Nephron (organoid): ENCODE data around the gene SIAH1.
"Not testable (repeated sequence)": the region's sequence is repeated elsewhere in the genome, so short reads cannot be mapped to it uniquely, and the experiment has no call there.

Experiments used
- H3K27ac Mint-ChIP-seq, 3 experiments: 2 replicates each; pipeline ENCODE4 v1.8.0; 2020; ENCODE audit warnings: mixed read lengths in 3 of 3, mild to moderate bottlenecking in 2 of 3, moderate library complexity in 1 of 3
- H3K27me3 Mint-ChIP-seq: 2 replicates; pipeline ENCODE4 v1.8.0; 2021; ENCODE audit warnings: low read depth, mild to moderate bottlenecking, moderate library complexity, mixed read lengths
- H3K36me3 Mint-ChIP-seq: 2 replicates; pipeline ENCODE4 v1.8.0; 2020; ENCODE audit warnings: low read depth, mixed read lengths
- H3K4me1 Mint-ChIP-seq: 2 replicates; pipeline ENCODE4 v1.8.0; 2020; ENCODE audit warnings: mixed read lengths
- H3K4me3 Mint-ChIP-seq, 3 experiments: 2 replicates each; pipeline ENCODE4 v1.8.0; 2020; ENCODE audit warnings: mild to moderate bottlenecking in 3 of 3, mixed read lengths in 3 of 3, moderate library complexity in 2 of 3
- H3K9me3 Mint-ChIP-seq: 2 replicates; pipeline ENCODE4 v1.8.0; 2020; ENCODE audit warnings: mixed read lengths
- TF ChIP-seq, protein P1 (sequence below), 3 experiments: fragments of 200-600 bp; sonication (generic); IDR thresholded peaks; one replicate each; pipeline ENCODE4 v1.5.0; 2021; ENCODE audit warnings: antibody characterized with exemption in 3 of 3; ENCODE audit not compliant: unreplicated experiment in 3 of 3

SIAH1 gene

GRCh38 chr16:48432136-48432535 is 46.9 kb upstream of the SIAH1 start:
- H3K27me3 Mint-ChIP-seq: no peaks in the 10 kb centered on the region
- TF ChIP-seq, protein P1, sequence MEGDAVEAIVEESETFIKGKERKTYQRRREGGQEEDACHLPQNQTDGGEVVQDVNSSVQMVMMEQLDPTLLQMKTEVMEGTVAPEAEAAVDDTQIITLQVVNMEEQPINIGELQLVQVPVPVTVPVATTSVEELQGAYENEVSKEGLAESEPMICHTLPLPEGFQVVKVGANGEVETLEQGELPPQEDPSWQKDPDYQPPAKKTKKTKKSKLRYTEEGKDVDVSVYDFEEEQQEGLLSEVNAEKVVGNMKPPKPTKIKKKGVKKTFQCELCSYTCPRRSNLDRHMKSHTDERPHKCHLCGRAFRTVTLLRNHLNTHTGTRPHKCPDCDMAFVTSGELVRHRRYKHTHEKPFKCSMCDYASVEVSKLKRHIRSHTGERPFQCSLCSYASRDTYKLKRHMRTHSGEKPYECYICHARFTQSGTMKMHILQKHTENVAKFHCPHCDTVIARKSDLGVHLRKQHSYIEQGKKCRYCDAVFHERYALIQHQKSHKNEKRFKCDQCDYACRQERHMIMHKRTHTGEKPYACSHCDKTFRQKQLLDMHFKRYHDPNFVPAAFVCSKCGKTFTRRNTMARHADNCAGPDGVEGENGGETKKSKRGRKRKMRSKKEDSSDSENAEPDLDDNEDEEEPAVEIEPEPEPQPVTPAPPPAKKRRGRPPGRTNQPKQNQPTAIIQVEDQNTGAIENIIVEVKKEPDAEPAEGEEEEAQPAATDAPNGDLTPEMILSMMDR (IDR thresholded peaks at IDR 0.05; ENCODE audit: unreplicated experiment in 3 of 3): no peak
- H3K9me3 Mint-ChIP-seq: peaks cover 2% of the 10 kb centered on the region
- H3K4me3 Mint-ChIP-seq: no peak overlapping the region
- H3K27ac Mint-ChIP-seq: no peak overlapping the region
- H3K36me3 Mint-ChIP-seq: no peaks in the 10 kb centered on the region
- peaks cover 8% of the 10 kb centered on the region for H3K4me1 Mint-ChIP-seq

GRCh38 chr16:48430890-48431289 is 45.7 kb upstream of the SIAH1 start:
- H3K36me3 Mint-ChIP-seq: no peaks in the 10 kb centered on the region
- no peak overlapping the region for H3K27ac Mint-ChIP-seq
- TF ChIP-seq, protein P1 (IDR thresholded peaks at IDR 0.05; ENCODE audit: unreplicated experiment in 3 of 3): no peak
- no peak overlapping the region for H3K4me3 Mint-ChIP-seq
- peaks cover 5% of the 10 kb centered on the region for H3K4me1 Mint-ChIP-seq
- H3K27me3 Mint-ChIP-seq: peaks cover 3% of the 10 kb centered on the region
- peaks cover 2% of the 10 kb centered on the region for H3K9me3 Mint-ChIP-seq

GRCh38 chr16:48426244-48427141 is 41.3 kb upstream of the SIAH1 start:
- Mint-ChIP-seq H3K4me3 (no peak overlapping the region), H3K4me1 (no peaks in the 10 kb centered on the region), H3K36me3 (no peaks in the 10 kb centered on the region), H3K27ac (no peak overlapping the region), H3K27me3 (peaks cover 3% of the 10 kb centered on the region), H3K9me3 (peaks cover 2% of the 10 kb centered on the region)
- TF ChIP-seq, protein P1 (IDR thresholded peaks at IDR 0.05; ENCODE audit: unreplicated experiment in 3 of 3): no peak

GRCh38 chr16:48422537-48422936 is 37.3 kb upstream of the SIAH1 start:
- H3K4me1 Mint-ChIP-seq: no peaks in the 10 kb centered on the region
- H3K27me3 Mint-ChIP-seq: peaks cover 3% of the 10 kb centered on the region
- H3K27ac Mint-ChIP-seq: no peak overlapping the region
- no peak overlapping the region for H3K4me3 Mint-ChIP-seq
- TF ChIP-seq, protein P1 (IDR thresholded peaks at IDR 0.05; ENCODE audit: unreplicated experiment in 3 of 3): no peak
- H3K9me3 Mint-ChIP-seq: no peaks in the 10 kb centered on the region
- no peaks in the 10 kb centered on the region for H3K36me3 Mint-ChIP-seq

DNA sequence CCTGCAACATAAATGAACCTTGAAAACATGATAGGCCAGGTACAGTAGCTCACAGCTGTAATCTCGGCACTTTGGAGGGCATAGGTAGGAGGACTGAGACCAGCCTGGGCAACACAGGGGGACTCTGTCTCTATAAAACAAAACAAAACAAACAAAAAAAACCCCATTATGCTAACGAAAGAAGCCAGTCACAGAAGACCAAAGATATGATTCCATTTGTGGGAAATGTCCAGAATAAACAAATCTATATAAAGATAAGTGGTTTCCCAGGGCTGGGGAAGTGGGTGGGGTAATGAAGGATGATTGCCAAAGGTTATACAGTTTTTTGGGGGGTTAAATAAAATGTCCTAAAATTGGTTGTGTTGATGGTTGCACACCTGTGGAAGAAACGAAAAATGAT is 36.5 kb upstream of the SIAH1 start:
- peaks cover 3% of the 10 kb centered on the region for H3K27me3 Mint-ChIP-seq
- no peak overlapping the region for H3K4me3 Mint-ChIP-seq
- no peak overlapping the region for H3K27ac Mint-ChIP-seq
- H3K36me3 Mint-ChIP-seq: no peaks in the 10 kb centered on the region
- H3K4me1 Mint-ChIP-seq: no peaks in the 10 kb centered on the region
- TF ChIP-seq, protein P1 (IDR thresholded peaks at IDR 0.05; ENCODE audit: unreplicated experiment in 3 of 3): no peak
- no peaks in the 10 kb centered on the region for H3K9me3 Mint-ChIP-seq

DNA sequence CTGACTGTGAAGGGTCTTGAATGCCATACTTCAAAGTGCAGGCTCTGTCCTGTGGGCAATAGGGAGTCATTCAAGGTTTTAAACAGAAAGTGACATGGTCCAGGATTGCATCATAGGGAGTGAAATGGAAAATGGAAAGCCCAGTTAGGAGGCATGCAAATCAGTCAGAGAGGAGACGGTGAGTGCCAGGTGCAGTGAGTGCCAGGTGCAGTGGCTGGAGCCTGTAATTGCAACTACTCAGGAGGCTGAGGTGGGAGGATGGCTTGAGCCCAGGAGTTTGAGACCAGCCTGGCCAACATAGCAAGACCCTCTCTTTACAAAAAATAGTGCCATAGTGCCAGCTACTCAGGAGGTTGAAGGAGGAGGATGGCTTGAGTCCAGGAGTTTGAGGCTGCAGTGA is 35.2 kb upstream of the SIAH1 start:
- Mint-ChIP-seq H3K4me1 (no peaks in the 10 kb centered on the region), H3K36me3 (no peaks in the 10 kb centered on the region), H3K9me3 (peaks cover 6% of the 10 kb centered on the region), H3K27ac (no peak overlapping the region), H3K4me3 (no peak overlapping the region), H3K27me3 (no peaks in the 10 kb centered on the region)
- TF ChIP-seq, protein P1 (IDR thresholded peaks at IDR 0.05; ENCODE audit: unreplicated experiment in 3 of 3): no peak

- not testable (repeated sequence) for H3K4me3 Mint-ChIP-seq, H3K27me3 Mint-ChIP-seq, H3K4me1 Mint-ChIP-seq, H3K9me3 Mint-ChIP-seq, H3K36me3 Mint-ChIP-seq, H3K27ac Mint-ChIP-seq
Observed at GRCh38 chr16:48416617-48417016, 31.4 kb upstream of the SIAH1 start.
